ENCODE measurements around the gene PSEN1. TPM values are rescaled to one million over a fixed set of nuclear protein-coding genes. Genes with fewer than 3 reads are reported as not detected.
A peak's percentile ranks its signal among the peaks of the same experiment; 100 is the strongest.

The PSEN1 gene
- total and polyA plus RNA-seq, 9 donors: 27.4 to 36.1 (median 31.0) TPM

DNA sequence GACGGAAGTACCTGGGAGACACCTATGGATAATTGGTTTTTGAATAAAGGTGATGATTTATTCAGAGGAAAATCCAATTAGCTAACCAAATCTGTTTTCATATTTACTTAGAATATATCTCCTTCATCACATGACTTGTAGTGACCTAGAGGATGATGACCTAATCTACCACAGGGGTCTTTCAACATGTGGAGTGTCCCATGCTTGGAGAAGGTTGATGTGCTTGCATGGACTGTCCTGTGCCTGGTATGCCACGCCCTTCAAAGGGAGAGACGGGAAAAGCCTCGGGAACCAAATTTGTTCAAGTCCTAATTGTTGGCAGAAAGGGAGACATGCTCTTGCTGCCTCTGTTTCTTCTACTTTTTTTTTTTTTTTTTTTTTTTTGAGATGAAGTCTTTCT lies 89.2 kb downstream of the PSEN1 start:
- DNase-seq: no peak
- H3K4me3 ChIP-seq (ENCODE audit: low read length): no peak overlapping the region
- H3K27ac ChIP-seq (ENCODE audit: low read length): no peak overlapping the region
- H3K9me3 ChIP-seq (replicated peaks; ENCODE audit: control insufficient read depth, low read depth, low read length): no peaks in the 10 kb centered on the region
- peaks cover 11% of the 10 kb centered on the region for H3K36me3 ChIP-seq (ENCODE audit: control insufficient read depth, insufficient read depth, low read length)
- H3K27me3 ChIP-seq (ENCODE audit: control insufficient read depth, insufficient read depth, low read length): no peaks in the 10 kb centered on the region
- 100% methylated on average over 1 of the region's 4 CpGs for WGBS (ENCODE audit: insufficient coverage)
- peaks cover 17% of the 10 kb centered on the region for H3K4me1 ChIP-seq (ENCODE audit: control insufficient read depth, insufficient read depth, low read length)

DNA sequence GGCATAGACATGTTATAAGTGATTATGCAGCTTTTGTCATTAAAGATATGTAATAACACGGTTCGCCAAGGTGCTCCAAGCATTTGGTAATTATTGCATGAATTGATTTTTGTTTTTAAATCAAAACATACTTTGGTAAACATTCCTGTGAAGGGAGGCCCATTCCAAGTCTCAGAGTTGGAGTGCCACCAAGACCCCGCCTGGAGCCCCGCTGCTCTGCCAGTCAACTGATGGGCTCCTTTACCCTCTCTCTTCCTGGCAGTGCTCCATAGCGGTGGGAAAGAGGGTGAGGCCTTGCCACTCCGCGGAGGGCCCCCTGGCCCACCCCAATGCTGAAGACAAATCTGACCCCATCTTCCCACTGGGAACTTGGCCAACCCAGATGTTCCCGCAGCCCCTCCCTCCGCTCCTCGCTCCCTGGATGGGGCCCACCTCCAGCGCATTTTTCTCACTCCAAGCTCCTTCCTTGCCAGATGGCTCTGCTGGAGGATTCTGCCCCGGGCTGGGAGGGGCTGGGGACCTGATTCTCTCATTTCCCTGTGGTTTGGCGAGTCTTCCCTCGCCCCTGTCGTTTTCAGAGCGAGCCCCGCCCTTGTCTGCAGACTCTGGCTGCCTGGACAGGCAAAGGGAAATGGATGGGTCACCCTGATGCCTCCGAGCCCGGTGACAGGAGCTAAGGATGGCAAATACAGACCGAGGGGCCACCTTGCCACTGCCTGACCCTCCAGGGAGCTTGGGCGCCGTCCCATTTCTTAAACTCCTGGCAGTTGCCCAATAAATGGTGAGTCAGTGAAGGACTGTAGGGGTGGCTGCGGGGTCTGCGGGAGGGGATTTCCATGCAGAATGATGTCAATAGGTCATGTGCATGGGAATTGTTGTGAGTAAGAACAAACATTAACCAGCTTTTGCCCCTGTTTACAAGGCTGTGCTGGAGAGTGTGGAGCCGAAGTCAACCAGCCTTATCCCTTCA lies 91.8 kb downstream of the PSEN1 start:
- Histone ChIP-seq H3K4me3 (ENCODE audit: low read length) (no peak overlapping the region), H3K27ac (ENCODE audit: low read length) (peak overlapping the region; percentile 52), H3K4me1 (ENCODE audit: control insufficient read depth, insufficient read depth, low read length) (peaks cover 26% of the 10 kb centered on the region), H3K9me3 (replicated peaks; ENCODE audit: control insufficient read depth, low read depth, low read length) (no peaks in the 10 kb centered on the region), H3K36me3 (ENCODE audit: control insufficient read depth, insufficient read depth, low read length) (no peaks in the 10 kb centered on the region), H3K27me3 (ENCODE audit: control insufficient read depth, insufficient read depth, low read length) (peaks cover under 1% of the 10 kb centered on the region)
- DNase-seq: peak; percentile 93
- 6% methylated on average over 15 of the region's 25 CpGs for WGBS (ENCODE audit: insufficient coverage)

DNA sequence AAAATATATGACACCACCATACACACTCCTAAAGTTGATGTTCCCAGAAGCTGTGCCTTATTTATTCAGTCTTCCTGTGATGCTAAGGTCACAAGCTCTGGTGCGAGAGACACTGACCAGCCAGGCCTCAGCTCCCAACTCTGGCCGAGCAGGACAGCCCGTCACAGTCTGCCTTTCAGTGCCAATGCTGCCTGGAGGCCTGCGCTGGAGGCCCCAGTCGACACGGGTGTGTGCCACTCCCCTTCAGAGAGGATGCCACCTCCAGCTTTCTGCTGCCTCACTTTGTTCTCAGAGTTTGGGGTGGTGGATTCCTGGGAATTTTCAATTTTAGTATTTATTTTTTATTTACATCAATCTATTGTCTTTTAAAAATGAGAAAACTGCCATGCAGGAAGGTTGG lies 93.7 kb downstream of the PSEN1 start:
- no peak for DNase-seq
- Histone ChIP-seq H3K27me3 (ENCODE audit: control insufficient read depth, insufficient read depth, low read length) (peaks cover 20% of the 10 kb centered on the region), H3K4me3 (ENCODE audit: low read length) (no peak overlapping the region), H3K36me3 (ENCODE audit: control insufficient read depth, insufficient read depth, low read length) (no peaks in the 10 kb centered on the region), H3K4me1 (ENCODE audit: control insufficient read depth, insufficient read depth, low read length) (peaks cover 26% of the 10 kb centered on the region), H3K9me3 (replicated peaks; ENCODE audit: control insufficient read depth, low read depth, low read length) (no peaks in the 10 kb centered on the region), H3K27ac (ENCODE audit: low read length) (no peak overlapping the region)
- 89% methylated on average over 4 of the region's 6 CpGs for WGBS (ENCODE audit: insufficient coverage)

DNA sequence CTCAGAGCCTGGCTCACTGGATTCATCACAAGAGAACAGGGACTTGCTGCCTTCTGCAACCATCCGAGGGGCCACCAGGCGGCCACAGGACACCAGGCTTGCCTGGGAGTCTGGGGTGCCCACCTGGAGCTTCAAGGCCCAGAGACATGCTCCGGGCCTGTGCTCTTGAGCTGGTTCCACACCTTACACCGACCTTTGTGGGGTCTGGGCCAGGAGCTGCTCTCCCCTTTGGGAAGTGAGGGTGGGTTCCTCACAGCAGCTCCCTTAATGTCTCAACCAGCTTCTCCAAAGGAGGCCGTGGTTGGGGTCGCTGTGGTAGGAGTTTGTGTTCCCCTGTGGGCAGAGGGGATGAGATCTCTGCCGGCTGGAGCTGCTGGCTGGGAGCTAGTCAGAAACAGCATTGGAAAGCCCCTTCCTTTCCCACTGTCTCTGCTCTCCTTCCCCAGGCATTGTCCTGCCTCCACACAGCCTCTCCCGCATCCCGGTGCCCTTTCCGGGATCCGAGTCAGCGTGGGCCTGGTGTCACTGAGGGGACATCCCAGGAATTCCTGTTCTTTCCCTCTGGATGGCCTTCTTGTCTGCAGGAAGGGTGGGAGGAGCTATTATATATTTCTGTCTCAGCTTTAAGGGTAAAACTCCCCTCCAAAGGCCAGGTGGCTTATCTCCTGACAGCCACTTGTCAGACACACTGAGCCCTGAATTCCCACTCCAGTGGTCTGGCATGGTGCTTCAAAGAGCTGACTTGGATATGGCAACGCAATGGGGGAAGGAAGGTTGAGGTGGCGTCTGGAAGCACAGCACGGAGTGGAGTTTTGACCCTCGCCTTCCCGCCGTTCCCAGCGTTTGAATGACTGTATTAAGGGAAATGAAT lies 95.9 kb downstream of the PSEN1 start:
- peaks cover 36% of the 10 kb centered on the region for H3K4me1 ChIP-seq (ENCODE audit: control insufficient read depth, insufficient read depth, low read length)
- H3K9me3 ChIP-seq (replicated peaks; ENCODE audit: control insufficient read depth, low read depth, low read length): no peaks in the 10 kb centered on the region
- no peak for DNase-seq
- H3K27ac ChIP-seq (ENCODE audit: low read length): no peak overlapping the region
- peaks cover 40% of the 10 kb centered on the region for H3K27me3 ChIP-seq (ENCODE audit: control insufficient read depth, insufficient read depth, low read length)
- no peaks in the 10 kb centered on the region for H3K36me3 ChIP-seq (ENCODE audit: control insufficient read depth, insufficient read depth, low read length)
- no peak overlapping the region for H3K4me3 ChIP-seq (ENCODE audit: low read length)
- 41% methylated on average over 11 of the region's 19 CpGs for WGBS (ENCODE audit: insufficient coverage)

DNA sequence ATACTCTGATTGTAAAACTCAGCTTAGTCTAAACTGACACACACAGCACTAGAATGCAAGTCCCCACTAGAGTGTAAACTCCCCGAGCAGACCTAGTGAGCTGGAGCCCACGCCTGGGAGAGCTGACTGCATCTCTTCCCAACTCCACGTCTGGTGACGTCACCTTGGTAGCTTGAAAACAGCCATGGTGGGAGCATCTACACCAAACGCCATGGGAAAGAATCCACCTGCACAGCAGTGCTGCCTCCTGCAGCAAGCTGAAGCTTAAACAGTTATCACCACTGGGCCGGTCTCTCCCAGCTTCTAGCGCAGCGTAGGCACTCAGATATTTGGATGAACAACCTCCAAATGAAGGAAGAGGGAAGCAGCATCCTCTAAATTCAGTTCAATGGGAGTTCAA lies 96.7 kb downstream of the PSEN1 start:
- Histone ChIP-seq H3K27me3 (ENCODE audit: control insufficient read depth, insufficient read depth, low read length) (peaks cover 47% of the 10 kb centered on the region), H3K9me3 (replicated peaks; ENCODE audit: control insufficient read depth, low read depth, low read length) (no peaks in the 10 kb centered on the region), H3K27ac (ENCODE audit: low read length) (no peak overlapping the region), H3K4me3 (ENCODE audit: low read length) (no peak overlapping the region), H3K36me3 (ENCODE audit: control insufficient read depth, insufficient read depth, low read length) (no peaks in the 10 kb centered on the region), H3K4me1 (ENCODE audit: control insufficient read depth, insufficient read depth, low read length) (peaks cover 35% of the 10 kb centered on the region)
- WGBS (ENCODE audit: insufficient coverage): 69% methylated on average over 8 of the region's 8 CpGs
- DNase-seq: no peak

DNA sequence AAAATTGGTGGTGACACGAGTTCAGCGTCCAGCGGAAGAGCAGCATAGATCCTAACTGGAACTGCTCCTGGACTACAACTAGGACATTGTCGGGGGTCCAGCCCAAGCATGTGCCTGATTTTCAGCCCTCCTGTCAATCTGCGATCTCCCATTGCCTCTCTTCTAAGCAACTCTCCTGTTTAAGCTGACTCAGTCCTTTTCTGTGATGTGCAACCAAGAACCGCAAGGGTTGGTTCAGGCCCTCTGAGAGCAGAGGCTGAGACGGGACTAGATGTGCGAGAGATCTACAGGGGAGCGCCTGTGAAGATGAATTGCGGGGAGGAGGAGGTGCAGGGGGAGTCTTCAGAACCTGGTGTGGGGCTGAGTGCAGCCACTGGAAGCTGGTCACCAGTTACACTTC lies 97.3 kb downstream of the PSEN1 start:
- no peak for DNase-seq
- Histone ChIP-seq H3K36me3 (ENCODE audit: control insufficient read depth, insufficient read depth, low read length) (no peaks in the 10 kb centered on the region), H3K9me3 (replicated peaks; ENCODE audit: control insufficient read depth, low read depth, low read length) (no peaks in the 10 kb centered on the region), H3K27me3 (ENCODE audit: control insufficient read depth, insufficient read depth, low read length) (peaks cover 53% of the 10 kb centered on the region), H3K27ac (ENCODE audit: low read length) (no peak overlapping the region), H3K4me3 (ENCODE audit: low read length) (no peak overlapping the region), H3K4me1 (ENCODE audit: control insufficient read depth, insufficient read depth, low read length) (peaks cover 35% of the 10 kb centered on the region)
- 85% methylated on average over 7 of the region's 10 CpGs for WGBS (ENCODE audit: insufficient coverage)

DNA sequence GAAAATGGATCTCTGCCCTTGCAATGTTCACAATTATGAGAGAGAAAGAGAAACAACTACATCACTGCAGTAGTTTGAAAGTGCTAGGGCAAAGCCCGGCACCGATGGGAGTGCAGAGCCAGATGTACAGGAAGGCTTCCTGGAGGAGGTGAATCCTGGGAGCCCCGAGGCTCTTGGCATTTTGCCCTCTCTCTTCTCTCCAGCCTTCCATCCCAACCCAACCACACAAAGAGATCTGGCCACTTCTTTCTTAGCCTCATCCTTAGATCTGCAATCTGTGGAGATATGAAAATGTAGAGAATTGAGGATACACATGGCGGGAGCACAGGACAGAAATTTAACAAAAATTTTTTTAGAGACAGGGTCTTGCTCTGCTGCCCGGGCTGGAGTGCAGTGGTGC lies 97.7 kb downstream of the PSEN1 start:
- Histone ChIP-seq H3K27ac (ENCODE audit: low read length) (no peak overlapping the region), H3K27me3 (ENCODE audit: control insufficient read depth, insufficient read depth, low read length) (peaks cover 56% of the 10 kb centered on the region), H3K9me3 (replicated peaks; ENCODE audit: control insufficient read depth, low read depth, low read length) (no peaks in the 10 kb centered on the region), H3K4me1 (ENCODE audit: control insufficient read depth, insufficient read depth, low read length) (peaks cover 33% of the 10 kb centered on the region), H3K4me3 (ENCODE audit: low read length) (no peak overlapping the region), H3K36me3 (ENCODE audit: control insufficient read depth, insufficient read depth, low read length) (no peaks in the 10 kb centered on the region)
- WGBS (ENCODE audit: insufficient coverage): 90% methylated on average over 2 of the region's 5 CpGs
- DNase-seq: no peak

DNA sequence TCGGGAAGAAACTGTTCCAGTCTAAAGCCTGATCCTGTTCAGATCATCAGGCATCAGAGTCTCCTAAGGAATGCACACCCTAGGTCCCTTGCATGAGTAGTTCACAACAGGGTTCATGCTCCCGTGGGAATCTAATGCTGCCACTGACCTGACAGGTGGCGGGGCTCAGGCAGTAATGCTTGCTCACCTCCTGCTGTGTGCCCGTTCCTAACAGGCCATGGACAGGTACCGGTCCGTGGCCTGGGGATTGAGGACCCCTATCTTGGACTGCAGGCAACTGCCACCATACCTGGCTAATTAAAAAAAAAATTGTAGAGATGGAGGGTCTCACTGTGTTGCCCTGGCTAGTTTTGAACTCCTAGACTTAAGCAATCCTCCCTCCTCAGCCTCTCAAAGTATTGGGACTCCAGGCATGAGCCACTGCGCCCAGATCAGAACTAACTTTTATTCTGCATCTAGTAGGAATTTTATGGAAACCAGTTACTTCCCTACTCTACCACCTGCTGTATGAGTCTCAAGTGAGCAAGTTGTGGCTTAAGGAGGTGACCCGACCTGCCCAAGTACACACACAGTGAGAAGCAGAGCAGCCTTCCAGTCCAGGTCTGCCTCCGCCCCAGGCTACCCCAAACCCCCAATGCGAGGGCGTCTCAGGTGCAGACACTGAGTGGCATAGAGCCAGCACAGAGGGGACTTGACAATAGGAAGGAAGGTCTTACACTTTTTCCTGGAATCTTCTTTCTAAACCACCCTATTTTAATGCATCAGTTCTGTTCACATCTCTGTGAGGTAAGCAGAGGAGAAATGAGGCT lies 98.5 kb downstream of the PSEN1 start:
- Histone ChIP-seq H3K27me3 (ENCODE audit: control insufficient read depth, insufficient read depth, low read length) (peaks cover 63% of the 10 kb centered on the region), H3K36me3 (ENCODE audit: control insufficient read depth, insufficient read depth, low read length) (no peaks in the 10 kb centered on the region), H3K27ac (ENCODE audit: low read length) (no peak overlapping the region), H3K4me3 (ENCODE audit: low read length) (no peak overlapping the region), H3K4me1 (ENCODE audit: control insufficient read depth, insufficient read depth, low read length) (peaks cover 38% of the 10 kb centered on the region), H3K9me3 (replicated peaks; ENCODE audit: control insufficient read depth, low read depth, low read length) (no peaks in the 10 kb centered on the region)
- DNase-seq: no peak
- 73% methylated on average over 8 of the region's 11 CpGs for WGBS (ENCODE audit: insufficient coverage)

DNA sequence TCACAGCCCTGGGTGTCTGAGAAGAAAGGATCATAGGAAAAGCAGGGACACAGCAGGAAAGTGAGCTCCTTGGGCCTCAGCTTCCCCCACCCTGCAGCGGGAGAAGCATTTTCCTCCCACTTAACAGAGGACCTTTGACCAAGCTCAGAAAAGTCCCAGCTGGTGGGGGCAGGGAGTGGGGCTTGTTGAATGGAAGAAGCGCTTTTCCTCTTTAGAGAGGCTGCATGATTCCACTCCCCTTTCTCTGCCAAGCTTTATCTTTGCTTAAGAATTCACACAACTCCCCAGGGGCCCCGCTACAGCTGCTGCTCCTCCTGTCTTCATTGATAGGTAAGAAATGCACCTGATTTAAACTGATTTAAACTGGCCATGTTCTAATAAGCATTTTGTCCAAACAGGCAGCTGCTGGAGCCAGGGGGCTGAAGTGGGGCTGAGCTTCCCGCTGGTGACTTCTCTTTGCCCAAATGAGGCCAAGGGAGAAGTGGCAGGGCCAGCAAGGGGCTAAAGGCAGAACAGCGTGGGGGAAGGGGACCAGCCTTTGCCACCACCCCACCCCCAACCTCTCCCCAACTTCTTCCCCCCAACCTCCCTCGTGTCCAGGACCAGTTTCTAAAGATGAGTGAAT lies 99.3 kb downstream of the PSEN1 start:
- Histone ChIP-seq H3K36me3 (ENCODE audit: control insufficient read depth, insufficient read depth, low read length) (no peaks in the 10 kb centered on the region), H3K4me3 (ENCODE audit: low read length) (no peak overlapping the region), H3K9me3 (replicated peaks; ENCODE audit: control insufficient read depth, low read depth, low read length) (no peaks in the 10 kb centered on the region), H3K27me3 (ENCODE audit: control insufficient read depth, insufficient read depth, low read length) (peaks cover 72% of the 10 kb centered on the region), H3K4me1 (ENCODE audit: control insufficient read depth, insufficient read depth, low read length) (peaks cover 41% of the 10 kb centered on the region), H3K27ac (ENCODE audit: low read length) (no peak overlapping the region)
- 17% methylated on average over 2 of the region's 6 CpGs for WGBS (ENCODE audit: insufficient coverage)
- DNase-seq: peak; percentile 39
